Tibial nerve (tissue), 4 donors: ENCODE data around the gene CDCA3. TPM values are rescaled to one million over a fixed set of nuclear protein-coding genes. Genes with fewer than 3 reads are reported as not detected.
A peak's percentile ranks its signal among the peaks of the same experiment; 100 is the strongest.
"Not testable (repeated sequence)": the region's sequence is repeated elsewhere in the genome, so short reads cannot be mapped to it uniquely, and the experiment has no call there.

Source experiments
- DNase-seq, 2 donors: peaks; one replicate each; pipeline ENCODE4 v3.0.0-alpha.2; 2019; ENCODE audit warnings: low spot score in 2 of 2
- H3K27ac ChIP-seq, 4 donors: fragments of 200-600 bp; sonication (generic) in 3 of 4; one replicate each; pipeline ENCODE4 v1.5.1; 2017 to 2019; ENCODE audit warnings: mild to moderate bottlenecking in 1 of 4
- H3K27me3 ChIP-seq, 2 donors: fragments of 200-600 bp; sonication (generic) in 1 of 2; one replicate each; pipeline versions ENCODE4 v1.5.1 to v1.6.0; 2017 to 2019
- H3K36me3 ChIP-seq, 3 donors: fragments of 200-600 bp; sonication (generic); one replicate each; pipeline ENCODE4 v1.5.1; 2018 to 2019
- H3K4me1 ChIP-seq, 4 donors: fragments of 200-600 bp; sonication (generic) in 3 of 4; one replicate each; pipeline ENCODE4 v1.5.1; 2017 to 2019
- H3K4me3 ChIP-seq, 4 donors: fragments of 200-600 bp; sonication (generic) in 3 of 4; one replicate each; pipeline ENCODE4 v1.5.1; 2017 to 2019; ENCODE audit warnings: mild to moderate bottlenecking in 1 of 4, moderate library complexity in 1 of 4
- H3K9me3 ChIP-seq, 4 donors: fragments of 200-600 bp; sonication (generic) in 3 of 4; one replicate each; pipeline ENCODE4 v1.5.1; 2017 to 2019
- CTCF ChIP-seq, 5 experiments: fragments of 200-600 bp in 3 of 5; fragments of 450-650 bp in 2 of 5; sonication (generic) in 3 of 5; IDR thresholded peaks; one replicate each; pipeline ENCODE4 v1.5.1; 2016 to 2019; ENCODE audit warnings: antibody characterized with exemption in 5 of 5, mild to moderate bottlenecking in 3 of 5, moderate library complexity in 2 of 5
- EP300 ChIP-seq, 2 donors: sonication (generic); formaldehyde crosslinking; IDR thresholded peaks; one replicate each; pipeline ENCODE4 v1.6.1; 2017; ENCODE audit warnings: antibody characterized with exemption in 2 of 2, mild to moderate bottlenecking in 1 of 2
- POLR2A ChIP-seq, 2 donors: fragments of 450-650 bp; IDR thresholded peaks; one replicate each; pipeline ENCODE4 v1.6.1; 2017; ENCODE audit warnings: antibody characterized with exemption in 2 of 2, mild to moderate bottlenecking in 2 of 2, moderate library complexity in 2 of 2
- WGBS, 2 donors: methylation state at CpG; one replicate each; pipeline ENCODE4 v1.1.5; 2018; 5-methylcytosine and 5-hydroxymethylcytosine counted together
- total RNA-seq, 4 donors: library from RNA; depleted of rRNA; stranded (reverse); fragments of >200 nt; gene quantifications; one replicate each; pipeline ENCODE4 v1.1.0, GENCODE V29; 2016

CDCA3 gene
- total RNA-seq, 4 donors from 2014 or later = 0.21 to 19.4 (median 3.6) TPM

DNA sequence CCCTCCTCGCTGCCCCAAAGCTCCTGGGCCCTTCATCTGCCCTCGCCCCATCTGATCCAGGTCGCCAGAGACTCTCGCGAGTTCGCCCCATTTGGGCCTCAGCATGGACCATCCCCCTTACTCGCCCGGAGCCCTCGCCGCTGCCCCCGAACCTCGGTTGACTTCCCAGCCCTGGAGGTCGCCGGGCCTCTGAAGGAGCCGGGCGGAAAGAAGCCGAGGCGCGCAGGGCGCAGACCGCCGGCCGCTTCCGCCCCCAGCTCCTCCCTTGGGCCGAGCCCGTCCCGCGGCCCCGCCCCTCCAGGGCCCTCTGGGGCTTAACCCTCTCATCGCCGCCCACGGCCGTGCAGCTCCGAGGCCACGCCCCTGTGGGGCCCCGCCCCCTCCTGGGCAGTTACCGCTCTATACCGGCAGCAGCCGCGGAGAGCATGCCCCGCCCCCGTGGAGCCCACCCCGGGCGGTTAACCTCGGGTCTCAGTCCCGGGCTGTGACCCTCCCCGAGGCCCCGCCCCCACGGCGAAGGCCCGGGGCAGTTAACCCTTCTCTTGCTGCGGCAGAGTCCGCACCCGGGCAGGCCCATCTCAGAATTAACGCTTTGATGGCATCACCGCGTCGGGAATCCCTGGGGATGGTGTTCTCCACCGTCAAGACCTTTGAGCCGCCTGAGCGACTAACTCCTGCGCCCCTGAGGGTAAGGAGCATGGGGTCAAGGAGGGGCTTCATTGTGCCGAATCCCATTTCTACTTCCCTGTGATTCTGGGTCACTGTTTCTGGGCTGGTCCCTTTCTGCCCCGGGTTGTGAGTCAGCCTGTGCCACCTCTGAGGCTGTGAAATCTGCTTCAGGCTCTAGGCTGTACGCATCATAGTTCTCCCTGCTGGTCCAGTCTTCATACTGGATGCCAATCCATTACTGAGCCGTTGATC is 22.3 kb upstream of the CDCA3 start, which contains the start of gene SPSB2:
Gene SPSB2 (minus strand): TSS at position 210 of the 921 bp plus-strand sequence. CDS start 402 bp downstream, outside the sequence.
- peak within 1 kb of the TSS; percentile 69 to 93 (median 91) for H3K27ac ChIP-seq
- TF ChIP-seq CTCF (IDR thresholded peaks at IDR 0.05) = peak in 1 of 5 experiments; percentile 39
- peak; percentile 53 to 73 for TF ChIP-seq POLR2A (IDR thresholded peaks at IDR 0.05)
- TF ChIP-seq EP300 (IDR thresholded peaks at IDR 0.05) = peak; percentile 41 to 75
- no peaks in the 10 kb centered on the region for H3K27me3 ChIP-seq
- H3K4me3 ChIP-seq = peak within 1 kb of the TSS; percentile 65 to 94 (median 82)
- DNase-seq = peak; percentile 91 to 94
- peaks cover 0 to 20% (median 0%) of the 10 kb centered on the region in 3 donors for H3K36me3 ChIP-seq
- 0 to 2% methylated on average over 23 to 41 of the region's 66 CpGs for WGBS, 2 donors
- peaks cover 0 to 52% (median 30%) of the 10 kb centered on the region in 4 donors for H3K4me1 ChIP-seq
- H3K9me3 ChIP-seq = no peaks in the 10 kb centered on the region

DNA sequence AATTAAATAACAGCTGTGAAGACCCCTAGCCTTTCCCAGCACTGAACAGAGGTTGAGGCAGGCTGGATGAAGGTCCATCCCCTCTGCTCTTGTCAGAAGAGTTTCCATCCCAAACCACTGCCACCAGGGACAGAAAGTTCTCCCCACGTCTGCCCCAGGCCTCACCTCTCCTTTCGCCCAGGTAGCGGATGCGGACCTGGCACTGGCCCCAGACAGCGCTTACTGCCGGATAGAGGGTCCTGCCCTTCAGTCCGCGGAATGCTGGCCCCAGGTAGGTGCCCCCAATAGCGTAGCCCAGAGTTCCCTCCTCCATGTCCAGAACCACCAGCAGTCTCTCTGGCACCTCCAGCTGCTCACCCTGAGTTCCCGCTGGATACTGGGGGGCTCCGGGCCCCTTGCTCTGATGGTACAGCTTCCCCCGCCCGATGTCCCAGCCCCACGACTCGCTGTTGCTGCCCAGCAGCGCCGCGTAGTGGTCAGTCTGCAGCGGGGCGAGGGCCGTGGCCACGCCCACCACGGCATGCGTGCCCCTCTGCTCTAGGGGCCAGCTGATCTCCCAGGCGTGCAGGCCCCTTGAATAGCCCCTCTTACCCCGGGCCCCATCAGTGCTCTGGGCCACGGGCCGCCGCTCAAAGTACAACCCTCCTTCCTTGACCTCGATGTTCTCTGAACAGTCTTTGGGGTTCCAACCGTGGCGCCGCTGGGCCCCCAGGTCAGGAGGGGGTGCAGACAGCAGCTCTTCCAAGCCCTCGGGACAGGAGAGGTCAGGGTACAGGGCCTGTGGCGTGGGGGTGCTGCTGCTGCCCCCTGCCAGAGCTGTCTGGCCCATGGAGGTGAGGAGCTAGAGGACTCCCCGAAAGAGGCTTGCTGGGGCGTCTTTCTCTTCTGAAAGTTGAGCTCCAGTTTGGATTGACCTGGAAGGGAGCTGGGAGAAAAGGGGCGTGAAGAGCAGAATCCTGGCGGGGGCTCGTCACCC is 21.3 kb upstream of the CDCA3 start:
- WGBS, 2 donors = 1 to 4% methylated on average over 15 to 34 of the region's 40 CpGs

DNA sequence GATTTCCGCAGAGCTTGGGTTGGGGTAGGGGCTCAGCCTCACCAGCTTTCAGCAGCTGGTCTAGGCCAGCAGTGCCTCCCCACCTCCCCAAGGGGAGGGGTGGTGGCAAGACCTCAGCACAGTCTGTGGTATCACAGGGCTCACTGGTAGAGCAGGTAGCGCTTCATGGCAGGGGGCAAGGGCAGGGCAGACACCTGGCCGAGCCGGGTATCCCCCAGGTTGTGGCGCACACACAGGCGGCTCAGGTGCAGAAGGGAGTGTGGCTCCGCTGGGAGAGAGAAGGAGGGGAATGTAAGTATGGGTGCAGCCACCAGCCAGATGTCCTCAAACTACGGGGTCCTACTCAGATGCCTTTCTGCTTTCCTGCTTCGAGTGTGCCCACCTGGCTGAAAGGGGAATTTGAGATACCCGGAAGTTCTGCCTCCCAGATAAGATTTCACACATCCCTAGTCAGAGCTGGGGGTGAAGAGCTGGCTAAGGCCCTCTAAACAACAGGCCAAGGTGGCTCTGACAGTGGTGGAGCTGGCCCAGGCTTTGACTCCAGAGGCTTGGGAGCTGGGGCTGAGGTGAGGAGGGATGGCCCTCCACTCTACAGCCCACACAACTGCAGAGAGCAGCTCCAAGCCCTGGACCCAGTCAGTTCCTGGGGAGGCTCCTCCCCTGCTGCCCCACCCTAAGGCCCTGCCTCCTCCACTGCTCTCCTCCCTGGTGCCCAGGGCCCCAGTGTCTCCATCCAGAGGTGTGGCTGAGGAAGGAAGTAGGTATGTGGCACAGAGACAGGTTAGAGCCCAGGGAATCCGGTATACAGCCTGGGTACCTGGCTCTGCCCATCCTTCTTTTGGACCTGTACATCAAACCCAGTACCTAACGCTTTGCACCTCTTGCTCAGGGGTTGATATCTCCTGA is 20.2 kb upstream of the CDCA3 start:
- Histone ChIP-seq H3K36me3 (peaks cover 0 to 21% (median 0%) of the 10 kb centered on the region in 3 donors), H3K4me1 (peaks cover 0 to 64% (median 32%) of the 10 kb centered on the region in 4 donors), H3K4me3 (peak overlapping the region in 1 of 4 donors; percentile 89), H3K27ac (peak overlapping the region in 2 of 4 donors; percentile 90 to 92), H3K9me3 (no peaks in the 10 kb centered on the region), H3K27me3 (no peaks in the 10 kb centered on the region)
- no peak for DNase-seq
- 82 to 84% methylated on average over 12 of the region's 12 CpGs for WGBS, 2 donors
- no peak for TF ChIP-seq CTCF (IDR thresholded peaks at IDR 0.05)
- TF ChIP-seq POLR2A (IDR thresholded peaks at IDR 0.05) = no peak
- no peak for TF ChIP-seq EP300 (IDR thresholded peaks at IDR 0.05)

More for the DNA sequence above, 21.3 kb upstream of the CDCA3 start:
- peak overlapping the region; percentile 65 to 94 (median 82) for H3K4me3 ChIP-seq
- no peaks in the 10 kb centered on the region for H3K27me3 ChIP-seq
- peaks cover 0 to 56% (median 32%) of the 10 kb centered on the region in 4 donors for H3K4me1 ChIP-seq
- peak; percentile 76 to 84 for DNase-seq
- H3K9me3 ChIP-seq = no peaks in the 10 kb centered on the region
- peak overlapping the region; percentile 69 to 93 (median 91) for H3K27ac ChIP-seq
- TF ChIP-seq CTCF (IDR thresholded peaks at IDR 0.05) (peak; percentile 92 to 97 (median 94)), EP300 (IDR thresholded peaks at IDR 0.05) (peak in 1 of 2 donors; percentile 44), POLR2A (IDR thresholded peaks at IDR 0.05) (no peak)
- peaks cover 0 to 20% (median 0%) of the 10 kb centered on the region in 3 donors for H3K36me3 ChIP-seq

DNA sequence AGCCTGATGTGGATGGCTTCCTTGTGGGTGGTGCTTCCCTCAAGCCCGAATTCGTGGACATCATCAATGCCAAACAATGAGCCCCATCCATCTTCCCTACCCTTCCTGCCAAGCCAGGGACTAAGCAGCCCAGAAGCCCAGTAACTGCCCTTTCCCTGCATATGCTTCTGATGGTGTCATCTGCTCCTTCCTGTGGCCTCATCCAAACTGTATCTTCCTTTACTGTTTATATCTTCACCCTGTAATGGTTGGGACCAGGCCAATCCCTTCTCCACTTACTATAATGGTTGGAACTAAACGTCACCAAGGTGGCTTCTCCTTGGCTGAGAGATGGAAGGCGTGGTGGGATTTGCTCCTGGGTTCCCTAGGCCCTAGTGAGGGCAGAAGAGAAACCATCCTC is 19.2 kb upstream of the CDCA3 start:
- H3K9me3 ChIP-seq, H3K4me3 ChIP-seq, H3K27me3 ChIP-seq, DNase-seq: not testable (repeated sequence)
- 71 to 73% methylated on average over 4 of the region's 4 CpGs for WGBS, 2 donors
- peaks cover 0 to 65% (median 32%) of the 10 kb centered on the region in 4 donors for H3K4me1 ChIP-seq
- H3K36me3 ChIP-seq = peaks cover 0 to 31% (median 0%) of the 10 kb centered on the region in 3 donors
- H3K27ac ChIP-seq = peak overlapping the region in 1 of 4 donors; percentile 94
